ENCODE results near the gene IFNAR2. TPM values are rescaled to one million over a fixed set of nuclear protein-coding genes. Genes with fewer than 3 reads are reported as not detected.

Gene IFNAR2
- total RNA-seq, result 6.3 and 9.6 TPM in 2 replicates

GRCh38 chr21:33229784-33230544, at the start of gene IFNAR2:
Gene IFNAR2, plus strand, starts transcription at chr21:33229938. Its CDS starts 11,985 bp downstream, at chr21:33241923.

GRCh38 chr21:33266050-33266788, 36.5 kb downstream of the IFNAR2 start, which contains the start of gene IL10RB:
Gene IL10RB, plus strand, starts transcription at chr21:33266367. Its CDS starts 99 bp downstream, at chr21:33266466.

Other genes starting within 250 kb of the IFNAR2 start
- gene OLIG2, start 204.0 kb upstream of the IFNAR2 start, total RNA-seq, result not detected in 2 replicates
- gene OLIG1, start 159.8 kb upstream of the IFNAR2 start, total RNA-seq, result not detected in 2 replicates
- gene IL10RB, start 36.4 kb downstream of the IFNAR2 start, total RNA-seq, result 52.4 and 56.5 TPM in 2 replicates
- 24.6 and 28.2 TPM in 2 replicates for gene IFNAR1, start 95.0 kb downstream of the IFNAR2 start, total RNA-seq
- 61.4 and 68.8 TPM in 2 replicates for gene IFNGR2, start 173.5 kb downstream of the IFNAR2 start, total RNA-seq